ENCODE measurements around the gene ADAM12.

- TF ChIP-seq, protein P1, sequence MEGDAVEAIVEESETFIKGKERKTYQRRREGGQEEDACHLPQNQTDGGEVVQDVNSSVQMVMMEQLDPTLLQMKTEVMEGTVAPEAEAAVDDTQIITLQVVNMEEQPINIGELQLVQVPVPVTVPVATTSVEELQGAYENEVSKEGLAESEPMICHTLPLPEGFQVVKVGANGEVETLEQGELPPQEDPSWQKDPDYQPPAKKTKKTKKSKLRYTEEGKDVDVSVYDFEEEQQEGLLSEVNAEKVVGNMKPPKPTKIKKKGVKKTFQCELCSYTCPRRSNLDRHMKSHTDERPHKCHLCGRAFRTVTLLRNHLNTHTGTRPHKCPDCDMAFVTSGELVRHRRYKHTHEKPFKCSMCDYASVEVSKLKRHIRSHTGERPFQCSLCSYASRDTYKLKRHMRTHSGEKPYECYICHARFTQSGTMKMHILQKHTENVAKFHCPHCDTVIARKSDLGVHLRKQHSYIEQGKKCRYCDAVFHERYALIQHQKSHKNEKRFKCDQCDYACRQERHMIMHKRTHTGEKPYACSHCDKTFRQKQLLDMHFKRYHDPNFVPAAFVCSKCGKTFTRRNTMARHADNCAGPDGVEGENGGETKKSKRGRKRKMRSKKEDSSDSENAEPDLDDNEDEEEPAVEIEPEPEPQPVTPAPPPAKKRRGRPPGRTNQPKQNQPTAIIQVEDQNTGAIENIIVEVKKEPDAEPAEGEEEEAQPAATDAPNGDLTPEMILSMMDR (IDR thresholded peaks at IDR 0.05; ENCODE audit: low read depth, low read length, poor library complexity, severe bottlenecking) = no peak
- TF ChIP-seq EZH2phosphoT487 (IDR thresholded peaks at IDR 0.05; ENCODE audit: borderline replicate concordance, low read length) = no peak
Measured at GRCh38 chr10:126017961-126018560, 370.2 kb downstream of the ADAM12 start.

Measured in DOHH2 (cell line).